NCI-H748 treated with DMSO at 0.1 percent for 48 hours (cell line): ENCODE results near the gene GID4.

Experiments
- DNase-seq: peaks from one replicate; lab custom pipeline; 2025; lab: John Stamatoyannopoulos, UW

Gene GID4

DNA sequence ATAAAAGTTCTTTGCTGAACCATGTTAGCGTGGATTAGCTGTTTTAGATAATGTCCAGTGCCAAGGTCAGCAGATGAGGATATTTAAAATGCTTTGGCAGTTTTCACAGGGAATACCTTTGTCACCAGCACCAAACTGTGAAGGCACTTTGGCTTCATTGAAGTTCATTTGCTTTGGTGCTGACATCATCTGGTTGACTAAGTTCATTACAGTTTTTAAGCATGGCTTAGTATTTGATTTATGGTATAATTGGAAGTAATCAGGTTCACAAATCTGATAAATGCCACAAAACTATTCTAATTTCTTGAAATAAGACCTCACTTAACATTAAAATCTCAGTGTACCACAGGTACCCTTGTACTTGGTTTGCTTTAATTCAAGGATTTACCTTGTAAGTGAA, 4.3 kb downstream of the GID4 start:
- no peak for DNase-seq

DNA sequence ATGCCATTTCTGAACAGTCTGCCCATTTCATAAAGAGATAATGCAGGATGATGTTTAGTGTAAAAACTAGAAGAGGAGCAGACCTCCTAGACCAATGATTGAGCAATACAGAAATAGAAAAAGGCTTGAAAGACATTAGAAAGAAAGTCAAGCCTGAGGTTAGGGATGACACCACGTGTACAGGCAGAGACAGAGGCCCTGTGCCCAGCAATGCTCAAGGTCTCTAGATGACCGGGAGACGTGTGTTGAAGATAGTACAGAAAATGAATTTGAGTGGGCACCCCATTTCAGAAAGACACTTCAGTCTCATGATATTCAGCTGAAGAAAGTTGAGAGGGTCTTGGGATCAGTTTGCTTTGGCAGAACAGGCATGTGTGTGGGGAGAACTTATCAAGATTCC, 5.4 kb downstream of the GID4 start:
- DNase-seq, result no peak

DNA sequence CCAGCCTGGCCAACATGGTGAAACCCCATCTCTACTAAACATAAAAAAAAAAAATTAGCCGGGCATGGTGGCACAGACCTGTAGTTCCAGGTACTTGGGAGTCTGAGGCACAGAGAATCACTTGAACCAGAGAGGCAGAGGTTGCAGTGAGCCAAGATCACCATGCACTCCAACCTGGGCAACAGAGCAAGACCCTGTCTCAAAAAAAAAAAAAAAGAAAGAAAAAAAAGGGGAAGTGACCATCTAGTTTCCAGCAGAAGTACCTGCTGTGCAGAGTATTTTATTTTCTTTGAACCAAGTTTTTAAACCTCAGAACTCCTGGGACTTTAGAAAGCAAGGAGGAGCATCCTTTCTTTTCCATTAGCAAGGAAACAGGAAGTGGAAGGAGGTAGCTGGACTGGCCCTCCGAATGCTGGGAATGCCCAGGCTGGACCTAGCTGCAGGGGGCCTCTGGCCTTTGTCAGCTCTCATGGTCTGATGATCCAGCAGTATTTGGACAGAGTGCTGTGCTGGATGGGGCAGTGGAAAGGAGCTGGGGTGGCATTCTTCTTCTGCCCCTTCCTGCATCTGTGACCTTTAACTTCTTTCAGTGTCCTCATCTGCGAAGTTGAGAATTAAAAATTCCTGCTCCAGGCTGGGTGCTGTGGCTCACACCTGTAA, 6.6 kb downstream of the GID4 start:
- DNase-seq, result no peak

DNA sequence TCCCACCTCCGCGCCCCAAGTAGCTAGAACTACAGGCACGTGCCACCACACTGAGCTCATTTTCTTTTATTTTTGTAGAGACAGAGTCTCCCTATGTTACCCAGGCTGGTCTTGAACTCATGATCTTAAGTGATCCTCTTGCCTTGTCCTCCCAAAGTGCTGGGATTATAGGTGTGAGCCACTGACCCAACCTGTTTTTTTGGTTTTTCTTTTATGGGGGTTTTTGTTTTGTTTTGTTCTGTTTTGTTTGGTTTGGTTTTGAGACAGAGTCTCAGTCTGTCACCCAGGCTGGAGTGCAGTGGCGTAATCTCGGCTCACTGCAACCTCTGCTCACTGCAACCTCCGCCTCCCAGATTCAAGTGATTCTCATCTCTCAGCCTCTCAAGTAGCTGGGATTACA, 16.4 kb downstream of the GID4 start:
- no peak for DNase-seq

DNA sequence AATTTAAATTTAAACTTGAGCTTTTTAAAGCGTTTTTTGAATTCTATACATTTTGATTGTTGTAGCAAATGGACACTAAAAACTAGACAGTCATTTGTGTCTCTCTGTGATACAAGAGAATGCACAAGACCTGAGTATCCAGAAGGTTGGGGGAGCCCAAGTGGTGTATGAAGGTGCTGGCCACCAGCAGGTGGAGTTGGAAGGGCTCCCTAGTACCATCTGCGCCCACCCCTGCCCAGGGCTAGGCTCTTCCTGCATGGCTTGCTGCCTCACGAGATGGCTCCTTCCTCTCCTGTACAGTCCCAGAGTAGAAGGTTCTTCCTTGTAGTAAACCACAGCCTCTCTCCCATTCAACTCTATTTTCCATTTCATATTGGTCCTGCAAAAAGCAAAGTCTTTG, 17.0 kb downstream of the GID4 start:
- DNase-seq, result no peak

DNA sequence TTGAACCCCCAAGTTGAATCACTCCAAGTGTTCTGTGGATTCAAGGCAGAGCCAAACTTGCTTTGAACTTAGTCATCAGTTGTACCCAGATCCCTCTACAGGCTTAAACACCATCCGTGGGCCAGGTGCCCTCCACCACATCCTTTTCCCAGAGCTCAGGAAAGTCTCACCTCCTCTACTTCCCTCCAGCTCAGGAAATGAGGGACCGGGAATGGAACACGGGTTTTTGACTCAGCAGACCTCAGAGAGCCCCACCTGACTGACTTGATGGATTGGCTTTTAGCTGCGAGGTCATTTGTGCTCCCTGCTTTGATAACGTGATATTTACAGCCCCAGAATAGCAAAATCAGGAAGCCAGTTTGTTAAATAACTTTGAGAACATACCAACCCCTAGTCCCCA, 20.1 kb downstream of the GID4 start:
- DNase-seq, result no peak

DNA sequence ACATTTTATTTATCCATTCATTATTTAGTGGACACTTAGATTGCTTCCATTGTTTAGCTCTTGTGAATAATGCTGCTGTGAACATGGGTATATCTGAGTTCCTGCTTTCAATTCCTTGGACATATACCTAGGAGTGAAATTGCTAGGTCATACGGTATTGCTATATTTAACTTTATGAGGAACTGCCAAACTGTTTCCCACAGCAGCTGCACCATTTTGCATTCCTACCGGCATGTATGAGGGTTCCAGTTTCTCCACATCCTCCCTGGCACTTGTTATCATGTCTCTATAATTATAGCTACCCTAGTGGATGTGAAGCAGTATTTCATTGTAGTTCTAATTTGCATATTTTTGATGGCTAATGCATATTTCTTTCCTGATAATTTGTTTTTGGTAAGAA, 24.8 kb downstream of the GID4 start:
- DNase-seq, result no peak

DNA sequence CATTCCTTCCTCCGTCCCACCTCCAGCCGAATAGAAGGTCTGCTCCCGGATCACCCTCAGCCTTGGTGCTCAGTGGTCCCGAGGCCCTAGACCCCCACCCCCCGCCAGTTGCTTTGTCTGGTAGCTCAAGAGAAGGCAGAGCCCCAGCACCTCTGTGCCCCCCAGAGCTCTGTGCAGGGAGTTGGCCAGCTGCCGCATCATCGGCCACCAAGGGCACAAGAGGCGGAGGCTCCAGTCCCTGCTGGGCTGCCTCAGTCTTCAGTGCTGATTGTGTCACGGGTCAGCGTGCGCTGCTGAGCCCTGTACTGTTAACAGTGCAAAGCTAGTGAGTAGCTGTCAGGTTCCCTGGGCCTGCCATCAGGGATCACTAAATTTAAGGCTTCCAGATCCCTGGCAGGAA, 26.3 kb downstream of the GID4 start:
- no peak for DNase-seq

DNA sequence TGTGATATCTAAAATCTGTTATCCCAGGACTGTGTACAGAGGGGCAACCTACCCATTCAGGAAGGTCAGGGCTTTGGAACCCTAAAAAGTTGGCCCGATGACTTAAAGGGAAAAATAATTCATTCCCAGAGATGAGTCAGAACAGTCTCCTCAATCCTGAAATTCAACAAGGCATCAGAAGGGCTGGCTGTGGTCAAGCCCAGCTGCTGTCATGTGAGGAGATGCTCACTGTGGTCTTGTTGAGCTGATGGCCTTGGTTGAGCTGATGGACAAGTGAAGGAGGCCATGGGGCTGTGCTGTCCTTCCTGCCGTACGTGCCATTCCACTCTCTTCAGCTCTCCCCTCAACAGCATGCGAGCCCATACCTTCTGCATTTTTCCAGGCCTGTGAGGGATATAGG, 27.7 kb downstream of the GID4 start:
- DNase-seq, result no peak

DNA sequence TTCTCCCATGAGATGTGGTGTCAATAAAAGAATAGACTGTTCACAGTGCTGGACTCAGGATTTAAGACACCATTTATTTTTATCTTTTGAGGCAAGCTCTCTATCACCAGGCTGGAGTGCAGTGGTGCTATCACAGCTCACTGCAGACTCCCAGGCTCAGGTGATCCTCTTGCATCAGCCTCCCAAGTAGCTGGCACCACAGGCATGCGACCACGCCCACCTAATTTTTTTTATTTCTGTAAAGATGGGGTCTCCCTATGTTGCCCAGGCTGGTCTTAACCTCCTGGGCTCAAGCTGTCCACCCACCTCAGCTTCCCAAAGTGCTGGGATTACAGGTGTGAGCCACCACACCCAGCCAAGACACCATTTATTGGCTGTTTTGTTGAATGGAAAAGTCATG, 29.9 kb downstream of the GID4 start:
- no peak for DNase-seq

DNA sequence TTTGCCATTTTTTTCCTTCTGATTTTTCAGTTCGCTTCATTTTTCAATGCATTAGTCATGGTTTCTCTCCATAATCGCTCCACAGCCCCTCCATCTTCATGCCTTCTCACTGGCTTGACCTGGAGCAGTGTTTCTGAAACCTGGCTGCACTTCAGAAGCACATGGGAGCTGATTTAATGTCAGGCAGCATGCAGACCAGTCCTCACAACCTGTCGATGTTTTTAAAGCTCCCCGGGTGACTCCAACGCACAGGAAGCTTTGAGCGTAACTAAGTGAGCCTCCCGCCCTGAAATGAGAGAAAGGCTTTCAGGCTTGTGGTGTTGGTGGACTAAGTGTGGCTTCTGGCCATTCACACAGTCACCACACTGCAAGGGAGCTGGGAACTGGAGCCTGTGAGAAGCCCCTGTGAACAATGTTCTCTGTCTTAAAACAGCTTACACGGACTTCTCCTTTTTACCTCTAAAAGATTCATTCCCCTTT, 31.7 kb downstream of the GID4 start:
- no peak for DNase-seq

DNA sequence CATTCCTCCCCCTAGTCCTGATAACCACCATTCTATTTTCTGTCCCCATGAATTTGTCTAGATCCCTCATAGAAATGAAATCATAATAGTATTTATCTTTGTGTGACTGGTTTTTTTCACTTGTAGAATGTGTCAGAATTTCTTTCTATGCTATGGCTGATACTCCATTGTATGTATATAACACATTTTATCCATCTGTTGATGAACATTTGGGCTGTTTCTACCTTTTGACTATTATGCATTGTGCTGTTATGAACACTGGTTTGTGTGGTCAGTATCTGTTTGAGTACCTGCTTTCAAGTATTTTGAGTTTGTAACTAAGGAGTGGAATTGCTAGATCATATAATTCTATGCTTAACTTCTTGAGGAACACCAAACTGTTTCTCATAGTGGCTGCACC, 32.5 kb downstream of the GID4 start:
- DNase-seq, result no peak

DNA sequence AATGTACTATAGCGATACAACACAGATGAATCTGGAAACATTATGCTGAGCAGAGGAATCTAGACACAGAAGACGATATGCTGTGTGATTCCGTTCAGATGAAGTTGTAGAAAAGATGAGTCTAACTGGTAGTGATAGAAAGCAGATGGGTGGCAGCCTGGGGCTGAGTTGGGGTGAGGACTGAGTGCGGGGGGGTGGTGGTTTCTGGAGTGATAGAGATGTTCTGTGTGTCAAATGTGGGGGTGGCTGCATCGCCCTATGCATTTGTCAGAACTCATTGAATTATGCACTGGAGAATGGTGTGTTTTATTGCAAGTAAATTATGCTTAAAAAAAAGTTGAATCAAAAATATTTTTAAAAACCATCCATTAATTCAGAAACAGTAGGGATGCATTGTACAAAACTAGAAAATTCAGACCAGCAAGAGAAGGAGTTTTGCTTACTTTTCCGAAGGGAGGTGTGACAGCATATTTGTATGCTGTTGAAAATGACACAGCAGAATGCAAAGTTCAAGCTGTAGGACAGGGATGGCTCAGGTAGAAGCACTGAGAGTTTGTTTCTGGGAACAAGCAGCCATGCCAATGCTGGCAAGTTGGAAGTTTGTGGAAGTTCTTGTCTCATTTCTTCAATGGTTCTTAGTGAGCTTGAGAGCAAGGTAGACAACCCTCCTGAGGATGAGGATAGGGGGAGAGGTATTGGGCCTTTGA, 35.5 kb downstream of the GID4 start:
- DNase-seq, result no peak

DNA sequence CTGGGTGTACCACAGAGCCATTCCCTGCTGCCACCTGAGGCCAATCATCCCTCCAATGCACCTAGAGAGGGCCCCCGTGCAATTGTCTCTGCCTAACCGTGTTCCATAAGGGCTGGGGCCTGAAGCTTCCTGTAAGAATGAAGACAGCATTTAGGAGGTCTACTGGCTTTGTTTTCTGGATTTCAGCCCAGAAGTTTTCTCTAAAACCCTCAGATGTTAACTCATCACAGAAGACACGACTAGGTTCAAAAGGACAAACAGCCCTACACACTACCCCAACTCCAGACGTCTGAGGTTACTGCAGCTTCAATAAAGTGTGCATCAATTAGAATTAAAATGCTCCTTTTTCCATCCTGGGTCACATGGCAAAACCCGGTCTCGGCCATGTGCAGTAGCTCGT, 37.7 kb downstream of the GID4 start:
- no peak for DNase-seq

DNA sequence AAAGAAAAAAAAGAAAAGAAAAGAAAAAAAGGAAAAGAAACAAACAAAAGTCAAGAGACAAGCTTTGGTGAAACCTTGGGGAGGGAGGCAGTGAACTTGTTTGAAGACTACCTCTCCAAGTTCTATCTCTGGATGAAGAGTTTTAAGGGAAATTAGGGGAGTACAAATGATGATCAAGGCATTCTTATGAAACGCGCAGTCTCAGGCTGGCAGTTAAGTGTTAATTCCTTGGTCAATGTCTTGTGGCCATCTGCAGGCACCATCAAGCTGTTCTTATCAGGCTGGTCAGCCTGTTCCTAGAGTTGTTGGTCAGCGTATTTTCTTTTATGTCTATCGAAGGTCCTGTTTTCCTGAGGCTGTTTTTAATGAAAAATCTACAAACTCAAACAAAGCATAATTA, 40.3 kb downstream of the GID4 start:
- no peak for DNase-seq

DNA sequence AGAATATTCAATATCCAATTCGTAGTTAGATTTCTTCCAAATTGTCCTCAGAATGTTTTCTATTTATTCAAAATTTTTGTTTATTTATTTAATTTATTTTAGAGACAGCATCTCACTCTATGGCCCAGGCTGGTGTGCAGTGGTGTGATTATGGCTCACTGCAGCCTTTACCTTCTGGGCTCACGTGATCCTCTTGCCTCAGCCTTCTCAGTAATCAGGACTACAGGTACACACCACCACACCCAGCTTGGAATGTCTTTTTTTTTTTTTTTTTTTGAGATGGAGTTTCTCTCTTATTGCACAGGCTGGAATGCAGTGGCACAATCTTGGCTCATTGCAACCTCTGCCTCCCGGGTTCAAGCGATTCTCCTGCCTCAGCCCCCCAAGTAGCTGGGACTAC, 45.0 kb downstream of the GID4 start:
- no peak for DNase-seq

DNA sequence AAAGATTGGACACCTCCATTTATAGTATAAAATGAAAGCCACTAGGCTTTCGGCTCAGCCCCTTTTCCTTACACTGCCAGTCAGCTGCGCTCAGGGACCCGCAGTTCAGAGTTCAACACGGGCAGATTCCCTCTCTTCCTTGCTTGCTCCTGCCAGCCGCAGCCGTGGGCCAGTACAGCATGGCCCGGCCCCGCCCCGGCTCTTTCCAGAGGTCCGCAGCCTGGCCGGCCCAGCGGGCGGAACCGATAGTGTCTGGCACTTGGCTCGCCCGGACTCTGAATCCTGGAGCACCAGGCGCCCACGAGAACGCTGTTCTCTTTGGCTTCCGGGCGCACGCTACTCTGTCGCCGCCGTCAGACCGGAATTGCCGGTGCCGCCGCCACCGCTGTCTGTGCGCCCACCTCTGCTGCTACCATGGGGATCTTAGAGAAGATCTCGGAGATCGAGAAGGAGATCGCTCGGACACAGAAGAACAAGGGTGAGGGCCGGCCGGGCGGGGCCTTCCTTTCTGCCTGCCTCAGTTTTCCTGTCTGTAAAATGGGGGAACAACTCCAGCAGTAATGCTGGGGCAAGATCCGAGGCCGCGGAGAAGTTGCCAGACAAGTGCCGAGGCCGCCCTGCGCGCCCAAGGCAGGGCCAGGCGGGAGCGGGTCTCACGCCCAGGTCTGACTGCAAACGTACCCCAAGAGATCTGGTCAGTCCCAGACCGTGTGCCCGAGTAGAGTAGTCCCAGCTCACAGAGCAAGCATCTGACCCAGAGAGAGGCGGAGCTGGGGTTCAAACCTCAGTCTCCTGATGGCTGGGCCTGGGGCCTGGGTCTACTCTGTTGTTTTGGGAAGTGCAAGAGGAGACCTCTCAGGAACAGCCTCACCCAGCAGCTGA, 48.6 kb downstream of the GID4 start, which contains the start of gene DRG2:
TSS of gene DRG2 (plus strand) at position 339 of the 882 bp plus-strand sequence. CDS start at position 415, 76 bp downstream.
- DNase-seq, result peak; percentile 89

DNA sequence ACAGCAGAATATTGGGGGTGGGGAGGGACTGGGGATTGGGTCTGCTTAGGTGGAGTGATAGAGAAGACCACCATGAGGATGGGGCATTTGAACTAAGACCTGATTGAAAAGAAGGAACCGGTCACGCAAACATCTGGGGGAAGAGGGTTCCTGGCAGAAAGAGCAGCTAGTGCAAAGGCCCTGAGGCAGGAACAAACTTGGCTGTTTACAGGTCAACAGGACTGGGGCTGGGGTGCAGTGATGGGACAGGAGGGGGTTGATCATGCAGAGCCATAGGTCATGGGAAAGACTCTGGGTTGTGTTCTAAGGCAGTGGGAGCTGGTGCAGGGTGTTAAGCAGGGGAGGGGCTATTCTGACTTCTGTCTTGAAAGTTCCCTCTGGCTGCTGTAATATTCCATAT, 50.4 kb downstream of the GID4 start:
- no peak for DNase-seq

DNA sequence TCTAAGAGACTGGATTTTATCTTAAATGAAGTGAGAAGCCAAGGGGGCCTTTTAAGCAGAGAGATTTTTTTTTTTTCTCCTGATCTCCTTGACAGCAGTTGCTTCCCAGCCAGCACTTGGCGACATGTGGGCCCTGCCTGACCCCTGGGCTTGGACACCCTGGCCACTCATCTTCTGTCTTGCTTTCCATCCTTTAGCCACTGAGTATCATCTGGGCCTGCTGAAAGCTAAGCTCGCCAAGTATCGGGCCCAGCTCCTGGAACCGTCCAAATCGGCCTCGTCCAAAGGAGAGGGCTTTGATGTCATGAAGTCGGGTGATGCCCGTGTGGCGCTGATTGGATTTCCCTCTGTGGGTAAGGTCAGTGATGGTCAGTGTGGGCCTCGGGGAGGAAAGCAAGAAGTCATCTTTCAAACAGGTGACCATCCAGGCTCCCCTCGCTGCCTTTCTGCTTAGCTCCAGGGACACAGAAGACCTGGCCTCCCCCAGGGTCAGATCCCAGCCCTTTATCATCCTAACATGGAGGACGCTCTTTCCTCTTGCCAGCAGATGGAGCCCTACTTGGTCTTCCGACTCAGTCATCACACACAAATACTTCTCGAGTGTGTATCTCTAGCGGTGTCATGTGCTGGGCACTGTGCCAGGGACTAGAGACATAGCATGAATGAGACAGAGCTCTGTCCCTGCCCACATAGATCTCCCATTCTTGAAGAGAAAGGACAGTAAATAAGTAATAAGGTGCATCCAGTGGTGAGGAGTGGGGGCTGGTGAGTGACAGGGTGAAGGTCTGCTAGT, 54.6 kb downstream of the GID4 start:
- DNase-seq, result no peak

DNA sequence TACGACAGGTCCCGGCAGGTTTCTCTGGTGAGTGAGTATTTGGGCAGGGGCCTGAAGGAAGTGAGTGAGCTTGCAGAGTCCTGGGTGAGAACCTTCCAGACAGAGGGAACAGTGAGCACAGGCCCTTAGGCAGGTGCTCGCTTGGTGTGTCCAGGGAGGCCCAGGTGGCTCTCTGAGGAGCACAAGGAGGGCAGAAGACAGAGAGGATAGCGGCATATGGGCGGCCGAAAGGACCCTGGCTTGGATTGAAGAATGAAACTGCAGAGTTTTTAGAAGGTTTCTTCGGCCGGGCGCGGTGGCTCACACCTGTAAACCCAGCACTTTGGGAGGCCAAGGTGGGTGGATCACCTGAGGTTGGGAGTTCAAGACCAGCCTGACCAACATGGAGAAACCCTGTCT, 55.2 kb downstream of the GID4 start:
- DNase-seq, result no peak

DNA sequence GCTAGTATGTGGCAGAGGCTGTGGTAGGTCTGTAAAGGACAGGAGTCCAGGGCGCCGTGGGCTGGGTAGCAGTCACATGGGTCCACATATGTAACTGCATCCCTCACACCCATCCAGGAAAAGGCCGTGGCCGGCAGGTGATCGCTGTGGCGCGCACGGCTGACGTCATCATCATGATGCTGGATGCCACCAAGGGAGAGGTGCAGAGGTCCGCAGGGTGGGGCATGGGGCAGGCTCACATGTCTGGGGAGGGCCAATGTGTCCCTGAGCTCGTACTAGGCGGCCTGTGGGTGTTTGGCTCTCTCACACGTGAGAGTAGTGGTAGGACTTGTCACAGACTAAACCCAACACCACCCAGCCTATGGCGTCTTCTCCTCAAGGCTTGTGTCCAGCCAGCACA, 60.3 kb downstream of the GID4 start:
- no peak for DNase-seq

DNA sequence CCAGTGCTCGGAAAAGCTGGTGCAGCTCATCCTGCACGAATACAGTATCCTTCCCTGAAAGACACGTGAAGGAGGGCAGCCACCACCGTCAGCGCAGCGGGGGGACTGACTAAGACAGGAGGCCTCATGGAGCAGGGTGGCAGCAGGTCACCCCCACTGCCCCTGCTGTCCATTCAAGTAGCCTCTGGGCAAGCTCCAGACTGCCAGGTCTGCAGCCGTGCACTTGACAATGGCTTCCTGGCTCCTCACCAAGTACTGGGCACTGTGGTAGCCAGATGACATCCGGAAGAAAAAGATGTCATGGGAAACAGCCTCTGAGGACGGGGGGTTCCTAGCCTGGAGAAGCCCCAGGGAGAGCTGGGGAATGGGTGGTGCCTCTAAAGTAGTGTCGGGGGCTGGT, 61.4 kb downstream of the GID4 start:
- no peak for DNase-seq
